ENCODE measurements around the gene PMAIP1. TPM values are rescaled to one million over a fixed set of nuclear protein-coding genes. Genes with fewer than 3 reads are reported as not detected.

The PMAIP1 gene
- total and polyA plus RNA-seq, 4 donors = 0.08 to 5.5 (median 0.25) TPM

- TF ChIP-seq EGR1 (IDR thresholded peaks at IDR 0.05; ENCODE audit: low read depth in 2 of 2) = no peak
- H3K27me3 ChIP-seq (ENCODE audit: control insufficient read depth in 4 of 4, insufficient read depth in 4 of 4, low read length in 3 of 4) = no peaks in the 10 kb centered on the region
- no peaks in the 10 kb centered on the region for H3K4me1 ChIP-seq (ENCODE audit: control insufficient read depth in 4 of 4, insufficient read depth in 4 of 4, low read length in 3 of 4)
- no peak overlapping the region for H3K4me3 ChIP-seq (ENCODE audit: low read depth in 1 of 3, low read length in 3 of 3)
- H3K9me3 ChIP-seq (ENCODE audit: control insufficient read depth in 4 of 4, low read length in 3 of 4) = peaks cover 0 to 4% (median under 1%) of the 10 kb centered on the region in 4 donors
- 88% methylated on average over 2 of the region's 2 CpGs for WGBS
- H3K36me3 ChIP-seq (ENCODE audit: control insufficient read depth in 4 of 4, insufficient read depth in 3 of 4, low read depth in 1 of 4, low read length in 3 of 4) = no peaks in the 10 kb centered on the region
- no peak for DNase-seq (ENCODE audit: low spot score)
- no peak overlapping the region for H3K9ac ChIP-seq (ENCODE audit: low read depth in 1 of 2, low read length in 2 of 2)
- H3K27ac ChIP-seq (ENCODE audit: low read depth in 1 of 2, low read length in 2 of 2) = no peak overlapping the region
These were observed 11.2 kb downstream of the PMAIP1 start for GRCh38 chr18:59910967-59911366.

- no peaks in the 10 kb centered on the region for H3K36me3 ChIP-seq (ENCODE audit: control insufficient read depth in 4 of 4, insufficient read depth in 3 of 4, low read depth in 1 of 4, low read length in 3 of 4)
- no peaks in the 10 kb centered on the region for H3K4me1 ChIP-seq (ENCODE audit: control insufficient read depth in 4 of 4, insufficient read depth in 4 of 4, low read length in 3 of 4)
- H3K9ac ChIP-seq (ENCODE audit: low read depth in 1 of 2, low read length in 2 of 2) = no peak overlapping the region
- peaks cover 0 to 4% (median under 1%) of the 10 kb centered on the region in 4 donors for H3K9me3 ChIP-seq (ENCODE audit: control insufficient read depth in 4 of 4, low read length in 3 of 4)
- no peaks in the 10 kb centered on the region for H3K27me3 ChIP-seq (ENCODE audit: control insufficient read depth in 4 of 4, insufficient read depth in 4 of 4, low read length in 3 of 4)
- DNase-seq (ENCODE audit: low spot score) = no peak
- no peak overlapping the region for H3K4me3 ChIP-seq (ENCODE audit: low read depth in 1 of 3, low read length in 3 of 3)
- TF ChIP-seq HNF4A (conservative IDR thresholded peaks at IDR 0.05) (no peak), GABPA (IDR thresholded peaks at IDR 0.05 in 1 of 2, conservative IDR thresholded peaks at IDR 0.05 in 1 of 2) (no peak)
- TF ChIP-seq, protein P1, sequence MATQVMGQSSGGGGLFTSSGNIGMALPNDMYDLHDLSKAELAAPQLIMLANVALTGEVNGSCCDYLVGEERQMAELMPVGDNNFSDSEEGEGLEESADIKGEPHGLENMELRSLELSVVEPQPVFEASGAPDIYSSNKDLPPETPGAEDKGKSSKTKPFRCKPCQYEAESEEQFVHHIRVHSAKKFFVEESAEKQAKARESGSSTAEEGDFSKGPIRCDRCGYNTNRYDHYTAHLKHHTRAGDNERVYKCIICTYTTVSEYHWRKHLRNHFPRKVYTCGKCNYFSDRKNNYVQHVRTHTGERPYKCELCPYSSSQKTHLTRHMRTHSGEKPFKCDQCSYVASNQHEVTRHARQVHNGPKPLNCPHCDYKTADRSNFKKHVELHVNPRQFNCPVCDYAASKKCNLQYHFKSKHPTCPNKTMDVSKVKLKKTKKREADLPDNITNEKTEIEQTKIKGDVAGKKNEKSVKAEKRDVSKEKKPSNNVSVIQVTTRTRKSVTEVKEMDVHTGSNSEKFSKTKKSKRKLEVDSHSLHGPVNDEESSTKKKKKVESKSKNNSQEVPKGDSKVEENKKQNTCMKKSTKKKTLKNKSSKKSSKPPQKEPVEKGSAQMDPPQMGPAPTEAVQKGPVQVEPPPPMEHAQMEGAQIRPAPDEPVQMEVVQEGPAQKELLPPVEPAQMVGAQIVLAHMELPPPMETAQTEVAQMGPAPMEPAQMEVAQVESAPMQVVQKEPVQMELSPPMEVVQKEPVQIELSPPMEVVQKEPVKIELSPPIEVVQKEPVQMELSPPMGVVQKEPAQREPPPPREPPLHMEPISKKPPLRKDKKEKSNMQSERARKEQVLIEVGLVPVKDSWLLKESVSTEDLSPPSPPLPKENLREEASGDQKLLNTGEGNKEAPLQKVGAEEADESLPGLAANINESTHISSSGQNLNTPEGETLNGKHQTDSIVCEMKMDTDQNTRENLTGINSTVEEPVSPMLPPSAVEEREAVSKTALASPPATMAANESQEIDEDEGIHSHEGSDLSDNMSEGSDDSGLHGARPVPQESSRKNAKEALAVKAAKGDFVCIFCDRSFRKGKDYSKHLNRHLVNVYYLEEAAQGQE (IDR thresholded peaks at IDR 0.05) = no peak
- H3K27ac ChIP-seq (ENCODE audit: low read depth in 1 of 2, low read length in 2 of 2) = no peak overlapping the region
These were observed 11.8 kb downstream of the PMAIP1 start for GRCh38 chr18:59911600-59911999.

DNA sequence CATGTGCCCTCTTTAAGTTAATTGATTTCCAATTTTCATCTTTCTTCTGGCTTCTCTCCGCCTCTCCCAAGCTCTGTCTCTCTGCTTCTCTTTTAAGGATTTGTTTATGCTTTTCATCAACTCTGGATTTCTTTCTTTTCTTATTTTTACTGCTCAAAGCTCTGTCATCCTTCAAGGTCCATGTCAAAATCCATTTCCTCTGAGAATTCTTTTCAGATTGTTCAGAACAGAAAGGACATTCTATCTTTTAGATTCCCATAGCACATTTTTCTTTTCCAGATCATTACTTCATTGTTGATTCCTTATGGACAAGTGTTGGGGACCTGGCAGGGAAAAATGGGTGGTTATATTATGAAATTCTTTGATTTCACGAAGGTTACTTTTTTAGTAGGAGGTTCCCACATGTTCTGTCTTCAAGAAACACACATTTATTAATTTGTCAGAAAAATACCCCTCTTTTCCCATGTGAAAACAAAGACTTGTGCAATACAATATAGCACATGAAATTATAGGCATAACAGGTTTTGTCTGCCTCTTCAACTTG, 12.3 kb downstream of the PMAIP1 start:
- TF ChIP-seq FOXA1 (IDR thresholded peaks at IDR 0.05) (no peak), FOXA2 (IDR thresholded peaks at IDR 0.05) (no peak), HNF4A (conservative IDR thresholded peaks at IDR 0.05) (no peak), JUND (IDR thresholded peaks at IDR 0.05) (no peak), ATF3 (IDR thresholded peaks at IDR 0.05) (no peak)
- WGBS = 85% methylated on average over 2 of the region's 2 CpGs

DNA sequence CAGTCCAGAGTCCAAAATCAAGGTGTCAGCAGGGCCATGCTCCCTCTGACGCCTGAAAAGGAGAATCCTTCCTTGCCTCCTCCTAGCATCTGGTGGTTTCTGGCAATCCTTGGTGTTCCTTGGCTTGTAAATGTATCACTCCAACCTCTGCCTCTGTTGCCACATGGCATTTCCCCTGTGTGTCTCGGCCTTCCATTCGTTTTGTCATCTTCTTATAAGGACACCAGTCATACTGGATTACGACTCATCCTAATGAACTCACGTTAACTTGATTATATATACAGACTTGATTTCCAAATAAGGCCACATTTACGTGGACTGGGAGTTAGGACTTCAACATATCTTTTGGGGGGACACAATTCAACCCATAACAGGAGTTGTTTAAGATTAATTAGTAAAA, 15.8 kb downstream of the PMAIP1 start:
- Histone ChIP-seq H3K4me1 (ENCODE audit: control insufficient read depth in 4 of 4, insufficient read depth in 4 of 4, low read length in 3 of 4) (no peaks in the 10 kb centered on the region), H3K36me3 (ENCODE audit: control insufficient read depth in 4 of 4, insufficient read depth in 3 of 4, low read depth in 1 of 4, low read length in 3 of 4) (no peaks in the 10 kb centered on the region), H3K9ac (ENCODE audit: low read depth in 1 of 2, low read length in 2 of 2) (no peak overlapping the region), H3K9me3 (ENCODE audit: control insufficient read depth in 4 of 4, low read length in 3 of 4) (peaks cover 0 to 4% (median under 1%) of the 10 kb centered on the region in 4 donors), H3K27me3 (ENCODE audit: control insufficient read depth in 4 of 4, insufficient read depth in 4 of 4, low read length in 3 of 4) (no peaks in the 10 kb centered on the region), H3K27ac (ENCODE audit: low read depth in 1 of 2, low read length in 2 of 2) (no peak overlapping the region), H3K4me3 (ENCODE audit: low read depth in 1 of 3, low read length in 3 of 3) (no peak overlapping the region)
- no peak for TF ChIP-seq NR2F2 (IDR thresholded peaks at IDR 0.05)
- TF ChIP-seq HNF4G (IDR thresholded peaks at IDR 0.05) = no peak
- TF ChIP-seq GABPA (IDR thresholded peaks at IDR 0.05 in 1 of 2, conservative IDR thresholded peaks at IDR 0.05 in 1 of 2) = no peak
- no peak for TF ChIP-seq SP1 (IDR thresholded peaks at IDR 0.05)
- TF ChIP-seq, protein P1 (IDR thresholded peaks at IDR 0.05) = no peak
- DNase-seq (ENCODE audit: low spot score) = no peak
- WGBS = 90% methylated on average over 6 of the region's 6 CpGs

More for the DNA sequence above, 12.3 kb downstream of the PMAIP1 start:
- no peak overlapping the region for H3K9ac ChIP-seq (ENCODE audit: low read depth in 1 of 2, low read length in 2 of 2)
- H3K36me3 ChIP-seq (ENCODE audit: control insufficient read depth in 4 of 4, insufficient read depth in 3 of 4, low read depth in 1 of 4, low read length in 3 of 4) = no peaks in the 10 kb centered on the region
- no peaks in the 10 kb centered on the region for H3K27me3 ChIP-seq (ENCODE audit: control insufficient read depth in 4 of 4, insufficient read depth in 4 of 4, low read length in 3 of 4)
- no peaks in the 10 kb centered on the region for H3K4me1 ChIP-seq (ENCODE audit: control insufficient read depth in 4 of 4, insufficient read depth in 4 of 4, low read length in 3 of 4)
- H3K9me3 ChIP-seq (ENCODE audit: control insufficient read depth in 4 of 4, low read length in 3 of 4) = peaks cover 0 to 4% (median under 1%) of the 10 kb centered on the region in 4 donors
- DNase-seq (ENCODE audit: low spot score) = no peak
- H3K27ac ChIP-seq (ENCODE audit: low read depth in 1 of 2, low read length in 2 of 2) = no peak overlapping the region
- no peak overlapping the region for H3K4me3 ChIP-seq (ENCODE audit: low read depth in 1 of 3, low read length in 3 of 3)

Data from liver (tissue), 9 donors.